Neural cell (in vitro differentiated cells): ENCODE measurements around the gene IL19. TPM values are rescaled to one million over a fixed set of nuclear protein-coding genes. Genes with fewer than 3 reads are reported as not detected.

Experiments
- H2AFZ ChIP-seq: fragments of 200-600, 300-800 bp; sonication (generic), shearing (Covaris generic); 2 replicates; pipeline ENCODE4 v1.6.0; 2014; ENCODE audit warnings: low read depth, mild to moderate bottlenecking, antibody characterized with exemption, low read length, moderate library complexity
- H3F3A ChIP-seq: fragments of 200-600 bp; shearing (Covaris generic); 2 replicates; pipeline ENCODE4 v1.6.1; 2016; ENCODE audit warnings: mild to moderate bottlenecking, moderate library complexity, mixed read lengths, antibody characterized with exemption, low read length; ENCODE audit not compliant: insufficient read depth, poor library complexity, severe bottlenecking
- H3K27ac ChIP-seq: fragments of 200-600, 300-800 bp; sonication (generic), shearing (Covaris generic); 2 replicates; pipeline ENCODE4 v1.5.1; 2014; ENCODE audit warnings: mild to moderate bottlenecking, low read length, moderate library complexity
- H3K27me3 ChIP-seq: fragments of 300-800, 200-600 bp; sonication (generic), shearing (Covaris generic); 2 replicates; pipeline ENCODE4 v1.6.0; 2014; ENCODE audit warnings: mild to moderate bottlenecking, low read depth, low read length, moderate library complexity; ENCODE audit not compliant: insufficient read depth
- H3K36me3 ChIP-seq: fragments of 300-800, 200-600 bp; sonication (generic), shearing (Covaris generic); 2 replicates; pipeline ENCODE4 v1.5.1; 2014; ENCODE audit warnings: mild to moderate bottlenecking, antibody characterized with exemption, low read length, moderate library complexity; ENCODE audit not compliant: insufficient read depth
- H3K4me2 ChIP-seq: fragments of 300-800, 200-600 bp; sonication (generic), shearing (Covaris generic); 2 replicates; pipeline ENCODE4 v1.6.0; 2014; ENCODE audit warnings: mild to moderate bottlenecking, low read length
- H3K4me3 ChIP-seq: fragments of 300-800, 200-600 bp; sonication (generic), shearing (Covaris generic); 2 replicates; pipeline ENCODE4 v1.5.1; 2014; ENCODE audit warnings: mild to moderate bottlenecking, low read length, moderate library complexity
- H3K79me2 ChIP-seq: fragments of 200-600 bp; shearing (Covaris generic); replicated peaks from 2 replicates; pipeline ENCODE4 v1.6.0; 2014; ENCODE audit warnings: mild to moderate bottlenecking, low read length, moderate library complexity; ENCODE audit not compliant: insufficient read depth
- H3K9ac ChIP-seq: fragments of 300-800, 200-600 bp; sonication (generic), shearing (Covaris generic); 2 replicates; pipeline ENCODE4 v1.6.1; 2016; ENCODE audit warnings: mild to moderate bottlenecking, low read length, mixed read lengths
- H3K9me2 ChIP-seq: fragments of 200-600 bp; shearing (Covaris generic); 2 replicates; pipeline ENCODE4 v1.6.1; 2016; ENCODE audit warnings: mild to moderate bottlenecking, low read length, mixed read lengths; ENCODE audit not compliant: insufficient read depth
- H3K9me3 ChIP-seq: fragments of 200-600, 300-800 bp; sonication (generic), shearing (Covaris generic); 2 replicates; pipeline ENCODE4 v1.6.1; 2016; ENCODE audit warnings: mild to moderate bottlenecking, mixed run types, low read length, moderate library complexity, mixed read lengths
- H4K20me1 ChIP-seq: fragments of 200-600 bp; shearing (Covaris generic); 2 replicates; pipeline ENCODE4 v1.6.1; 2016; ENCODE audit warnings: mild to moderate bottlenecking, mixed run types; ENCODE audit not compliant: insufficient read depth
- EP300 ChIP-seq: fragments of 450-650 bp; conservative IDR thresholded peaks from 2 replicates; pipeline ENCODE4 v1.6.1; 2014; ENCODE audit warnings: antibody characterized with exemption, mild to moderate bottlenecking, moderate library complexity; ENCODE audit not compliant: poor library complexity, severe bottlenecking
- EZH2 ChIP-seq: fragments of 200-600, 300-800 bp; shearing (Covaris generic), sonication (generic); IDR thresholded peaks from 2 replicates; pipeline ENCODE4 v1.6.1; 2014; ENCODE audit warnings: antibody characterized with exemption, low read length, borderline replicate concordance, mild to moderate bottlenecking; ENCODE audit not compliant: insufficient read depth, poor library complexity, severe bottlenecking
- MXI1 ChIP-seq: fragments of 450-650 bp; conservative IDR thresholded peaks from 2 replicates; pipeline ENCODE4 v1.6.1; 2014; ENCODE audit warnings: antibody characterized with exemption, mild to moderate bottlenecking; ENCODE audit not compliant: poor library complexity, severe bottlenecking
- POLR2AphosphoS5 ChIP-seq: IDR thresholded peaks from 2 replicates; pipeline ENCODE4 v1.6.1; 2012
- RAD21 ChIP-seq: fragments of 450-650 bp; conservative IDR thresholded peaks from 2 replicates; pipeline ENCODE4 v1.6.1; 2014; ENCODE audit warnings: antibody characterized with exemption, mild to moderate bottlenecking, moderate library complexity
- SMC3 ChIP-seq: fragments of 450-650 bp; conservative IDR thresholded peaks from 2 replicates; pipeline ENCODE4 v1.6.1; 2014; ENCODE audit warnings: antibody characterized with exemption, mild to moderate bottlenecking, moderate library complexity; ENCODE audit not compliant: poor library complexity
- TAF1 ChIP-seq: IDR thresholded peaks from 2 replicates; pipeline ENCODE4 v1.6.1; 2012; ENCODE audit warnings: low read depth
- polyA plus RNA-seq: library from polyadenylated mRNA; depleted of rRNA; stranded (reverse); fragments of >200 nt; gene quantifications from 2 replicates; pipeline ENCODE4 v1.2.3, GENCODE V29; 2014
- TF ChIP-seq, protein P1 (sequence below): IDR thresholded peaks from 2 replicates; pipeline ENCODE4 v1.6.1; 2012; ENCODE audit warnings: borderline replicate concordance
- TF ChIP-seq, protein P2 (sequence below): fragments of 450-650 bp; IDR thresholded peaks from 2 replicates; pipeline ENCODE4 v1.5.1; 2014; ENCODE audit warnings: antibody characterized with exemption, mild to moderate bottlenecking, moderate library complexity; ENCODE audit not compliant: poor library complexity, severe bottlenecking

The IL19 gene
- polyA plus RNA-seq, 1 donor from 2014 or later: not detected

DNA sequence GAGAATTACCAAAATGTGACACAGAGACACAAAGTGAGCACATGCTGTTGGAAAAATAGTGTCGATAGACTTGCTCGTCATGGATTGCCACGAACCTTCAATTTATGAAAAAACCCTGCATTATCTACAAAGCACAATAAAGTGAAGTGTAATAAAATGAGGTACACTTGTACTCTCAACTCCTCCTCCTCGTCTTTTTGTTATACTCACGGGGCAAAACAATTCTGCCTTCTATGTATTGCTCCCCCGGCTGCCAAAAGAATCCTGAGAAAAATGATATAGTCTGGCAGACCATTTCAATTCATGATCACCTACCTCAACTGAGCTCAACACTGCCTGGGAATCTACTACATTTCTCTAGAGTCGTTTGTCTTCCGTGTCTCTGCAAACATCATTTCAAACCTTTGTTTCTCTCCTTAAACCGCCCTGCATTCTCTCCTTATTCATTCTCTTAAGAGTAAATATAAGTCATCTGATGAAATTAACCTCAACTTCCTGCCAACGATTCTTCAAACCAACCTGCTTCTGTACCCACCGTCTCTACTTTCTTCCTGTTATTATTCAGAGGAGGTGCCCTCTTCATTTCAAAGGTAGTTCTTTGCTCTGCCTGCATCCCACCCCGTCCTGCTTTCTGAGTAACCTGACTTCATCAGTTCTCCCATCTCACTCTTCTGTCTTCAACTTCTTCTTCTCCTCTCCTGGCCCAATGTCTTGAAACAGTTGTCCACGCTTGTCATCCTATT lies 12.9 kb upstream of the IL19 start:
- Histone ChIP-seq H3F3A (no peaks in the 10 kb centered on the region), H2AFZ (no peak overlapping the region), H3K4me3 (no peak overlapping the region), H4K20me1 (no peaks in the 10 kb centered on the region), H3K4me2 (no peak overlapping the region), H3K27me3 (no peaks in the 10 kb centered on the region), H3K9me3 (no peaks in the 10 kb centered on the region), H3K9ac (no peak overlapping the region), H3K36me3 (no peaks in the 10 kb centered on the region), H3K27ac (no peak overlapping the region), H3K9me2 (no peaks in the 10 kb centered on the region), H3K79me2 (no peaks in the 10 kb centered on the region)
- TF ChIP-seq, protein P1, sequence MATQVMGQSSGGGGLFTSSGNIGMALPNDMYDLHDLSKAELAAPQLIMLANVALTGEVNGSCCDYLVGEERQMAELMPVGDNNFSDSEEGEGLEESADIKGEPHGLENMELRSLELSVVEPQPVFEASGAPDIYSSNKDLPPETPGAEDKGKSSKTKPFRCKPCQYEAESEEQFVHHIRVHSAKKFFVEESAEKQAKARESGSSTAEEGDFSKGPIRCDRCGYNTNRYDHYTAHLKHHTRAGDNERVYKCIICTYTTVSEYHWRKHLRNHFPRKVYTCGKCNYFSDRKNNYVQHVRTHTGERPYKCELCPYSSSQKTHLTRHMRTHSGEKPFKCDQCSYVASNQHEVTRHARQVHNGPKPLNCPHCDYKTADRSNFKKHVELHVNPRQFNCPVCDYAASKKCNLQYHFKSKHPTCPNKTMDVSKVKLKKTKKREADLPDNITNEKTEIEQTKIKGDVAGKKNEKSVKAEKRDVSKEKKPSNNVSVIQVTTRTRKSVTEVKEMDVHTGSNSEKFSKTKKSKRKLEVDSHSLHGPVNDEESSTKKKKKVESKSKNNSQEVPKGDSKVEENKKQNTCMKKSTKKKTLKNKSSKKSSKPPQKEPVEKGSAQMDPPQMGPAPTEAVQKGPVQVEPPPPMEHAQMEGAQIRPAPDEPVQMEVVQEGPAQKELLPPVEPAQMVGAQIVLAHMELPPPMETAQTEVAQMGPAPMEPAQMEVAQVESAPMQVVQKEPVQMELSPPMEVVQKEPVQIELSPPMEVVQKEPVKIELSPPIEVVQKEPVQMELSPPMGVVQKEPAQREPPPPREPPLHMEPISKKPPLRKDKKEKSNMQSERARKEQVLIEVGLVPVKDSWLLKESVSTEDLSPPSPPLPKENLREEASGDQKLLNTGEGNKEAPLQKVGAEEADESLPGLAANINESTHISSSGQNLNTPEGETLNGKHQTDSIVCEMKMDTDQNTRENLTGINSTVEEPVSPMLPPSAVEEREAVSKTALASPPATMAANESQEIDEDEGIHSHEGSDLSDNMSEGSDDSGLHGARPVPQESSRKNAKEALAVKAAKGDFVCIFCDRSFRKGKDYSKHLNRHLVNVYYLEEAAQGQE: no peak
- TF ChIP-seq RAD21: no peak
- TF ChIP-seq TAF1: no peak
- TF ChIP-seq SMC3: no peak
- TF ChIP-seq MXI1: no peak
- TF ChIP-seq POLR2AphosphoS5: no peak
- no peak for TF ChIP-seq EP300
- no peak for TF ChIP-seq EZH2
- TF ChIP-seq, protein P2, sequence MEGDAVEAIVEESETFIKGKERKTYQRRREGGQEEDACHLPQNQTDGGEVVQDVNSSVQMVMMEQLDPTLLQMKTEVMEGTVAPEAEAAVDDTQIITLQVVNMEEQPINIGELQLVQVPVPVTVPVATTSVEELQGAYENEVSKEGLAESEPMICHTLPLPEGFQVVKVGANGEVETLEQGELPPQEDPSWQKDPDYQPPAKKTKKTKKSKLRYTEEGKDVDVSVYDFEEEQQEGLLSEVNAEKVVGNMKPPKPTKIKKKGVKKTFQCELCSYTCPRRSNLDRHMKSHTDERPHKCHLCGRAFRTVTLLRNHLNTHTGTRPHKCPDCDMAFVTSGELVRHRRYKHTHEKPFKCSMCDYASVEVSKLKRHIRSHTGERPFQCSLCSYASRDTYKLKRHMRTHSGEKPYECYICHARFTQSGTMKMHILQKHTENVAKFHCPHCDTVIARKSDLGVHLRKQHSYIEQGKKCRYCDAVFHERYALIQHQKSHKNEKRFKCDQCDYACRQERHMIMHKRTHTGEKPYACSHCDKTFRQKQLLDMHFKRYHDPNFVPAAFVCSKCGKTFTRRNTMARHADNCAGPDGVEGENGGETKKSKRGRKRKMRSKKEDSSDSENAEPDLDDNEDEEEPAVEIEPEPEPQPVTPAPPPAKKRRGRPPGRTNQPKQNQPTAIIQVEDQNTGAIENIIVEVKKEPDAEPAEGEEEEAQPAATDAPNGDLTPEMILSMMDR: no peak

DNA sequence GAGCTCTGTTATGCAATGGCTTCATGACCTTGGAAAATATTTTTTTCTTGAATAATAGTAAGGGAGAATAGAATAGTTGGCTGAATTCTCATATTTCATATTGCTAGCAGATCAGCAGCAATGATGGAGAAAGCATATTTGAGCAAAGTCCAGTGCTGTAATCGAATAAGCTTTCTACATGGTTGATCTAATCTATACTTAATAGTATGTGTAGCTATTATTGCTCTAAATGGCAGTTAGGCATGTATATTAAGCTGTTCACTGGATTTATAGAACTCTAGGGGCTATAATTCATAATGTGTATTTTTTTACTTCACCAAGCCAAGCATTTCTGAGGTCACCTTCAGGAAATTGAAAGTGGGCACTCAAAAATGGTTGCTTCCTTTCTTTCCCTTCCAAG lies 10.0 kb upstream of the IL19 start:
- TF ChIP-seq POLR2AphosphoS5: no peak
- no peak for TF ChIP-seq RAD21
- TF ChIP-seq EP300: no peak
- TF ChIP-seq EZH2: no peak
- TF ChIP-seq, protein P1: no peak
- Histone ChIP-seq H3K9me3 (no peaks in the 10 kb centered on the region), H3K4me2 (no peak overlapping the region), H3K27ac (no peak overlapping the region), H3K9me2 (no peaks in the 10 kb centered on the region), H3K36me3 (no peaks in the 10 kb centered on the region), H3K79me2 (no peaks in the 10 kb centered on the region), H3K9ac (no peak overlapping the region), H4K20me1 (no peaks in the 10 kb centered on the region), H2AFZ (no peak overlapping the region), H3K27me3 (no peaks in the 10 kb centered on the region), H3K4me3 (no peak overlapping the region), H3F3A (no peaks in the 10 kb centered on the region)
